ENCODE data around the gene RPP14.

DNA sequence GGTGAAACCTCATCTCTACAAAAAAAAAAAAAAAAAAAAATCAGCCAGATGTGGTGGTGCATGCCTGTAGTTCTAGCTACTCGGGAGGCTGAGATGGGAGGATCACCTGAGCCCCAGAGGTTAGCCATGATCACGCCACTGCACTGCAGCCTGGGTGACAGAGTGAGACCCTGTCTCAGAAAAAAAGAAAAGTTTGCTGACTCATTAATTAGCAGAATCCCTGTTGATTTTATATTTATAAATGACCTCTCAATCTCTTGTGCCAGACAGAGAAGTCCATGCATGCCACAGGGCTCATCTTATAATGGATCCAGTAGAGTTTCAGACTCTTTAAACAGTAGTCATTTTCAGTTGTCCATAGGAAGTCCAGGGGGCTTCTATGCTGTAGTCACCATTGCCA is 35.6 kb upstream of the RPP14 start:
- TF ChIP-seq CTCF (IDR thresholded peaks at IDR 0.05; ENCODE audit: extremely low read depth in 1 of 2, insufficient read depth in 1 of 2, low read depth in 1 of 2, low read length in 2 of 2) (no peak), POLR2AphosphoS5 (IDR thresholded peaks at IDR 0.05; ENCODE audit: insufficient read depth, low read depth, low read length) (no peak), EZH2 (IDR thresholded peaks at IDR 0.05; ENCODE audit: borderline replicate concordance, low read depth, low read length, severe bottlenecking) (no peak), GATA2 (IDR thresholded peaks at IDR 0.05; ENCODE audit: insufficient read depth, insufficient read length, low read depth, low read length) (no peak), MAX (IDR thresholded peaks at IDR 0.05; ENCODE audit: insufficient read depth, insufficient read length) (no peak)

All from endothelial cell of umbilical vein (primary cell).